Measurements from ENCODE around the gene METTL16.

METTL16 gene

DNA sequence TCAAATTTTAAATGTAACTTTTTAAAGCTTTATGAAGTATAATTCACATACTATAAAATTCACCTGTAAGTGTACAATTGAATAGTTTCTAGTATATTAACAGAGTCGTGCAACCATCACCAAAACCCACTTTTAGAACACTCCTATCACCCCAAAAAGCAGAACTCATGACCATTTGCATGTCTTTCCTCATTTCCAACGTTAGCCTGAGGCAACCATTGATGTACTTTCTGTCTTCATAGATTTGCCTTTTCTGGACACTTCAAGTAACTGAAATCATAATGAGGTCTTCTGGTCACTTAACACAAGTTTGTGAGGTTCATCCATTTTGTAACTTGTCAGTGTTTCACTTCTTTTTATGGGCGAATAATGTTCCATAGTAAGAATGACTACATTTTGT, 33.2 kb downstream of the METTL16 start:
- no peak for DNase-seq (ENCODE audit: extremely low read depth, low read depth)
- TF ChIP-seq, protein P1, sequence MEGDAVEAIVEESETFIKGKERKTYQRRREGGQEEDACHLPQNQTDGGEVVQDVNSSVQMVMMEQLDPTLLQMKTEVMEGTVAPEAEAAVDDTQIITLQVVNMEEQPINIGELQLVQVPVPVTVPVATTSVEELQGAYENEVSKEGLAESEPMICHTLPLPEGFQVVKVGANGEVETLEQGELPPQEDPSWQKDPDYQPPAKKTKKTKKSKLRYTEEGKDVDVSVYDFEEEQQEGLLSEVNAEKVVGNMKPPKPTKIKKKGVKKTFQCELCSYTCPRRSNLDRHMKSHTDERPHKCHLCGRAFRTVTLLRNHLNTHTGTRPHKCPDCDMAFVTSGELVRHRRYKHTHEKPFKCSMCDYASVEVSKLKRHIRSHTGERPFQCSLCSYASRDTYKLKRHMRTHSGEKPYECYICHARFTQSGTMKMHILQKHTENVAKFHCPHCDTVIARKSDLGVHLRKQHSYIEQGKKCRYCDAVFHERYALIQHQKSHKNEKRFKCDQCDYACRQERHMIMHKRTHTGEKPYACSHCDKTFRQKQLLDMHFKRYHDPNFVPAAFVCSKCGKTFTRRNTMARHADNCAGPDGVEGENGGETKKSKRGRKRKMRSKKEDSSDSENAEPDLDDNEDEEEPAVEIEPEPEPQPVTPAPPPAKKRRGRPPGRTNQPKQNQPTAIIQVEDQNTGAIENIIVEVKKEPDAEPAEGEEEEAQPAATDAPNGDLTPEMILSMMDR (IDR thresholded peaks at IDR 0.05; ENCODE audit: low read depth, low read length) = no peak

DNA sequence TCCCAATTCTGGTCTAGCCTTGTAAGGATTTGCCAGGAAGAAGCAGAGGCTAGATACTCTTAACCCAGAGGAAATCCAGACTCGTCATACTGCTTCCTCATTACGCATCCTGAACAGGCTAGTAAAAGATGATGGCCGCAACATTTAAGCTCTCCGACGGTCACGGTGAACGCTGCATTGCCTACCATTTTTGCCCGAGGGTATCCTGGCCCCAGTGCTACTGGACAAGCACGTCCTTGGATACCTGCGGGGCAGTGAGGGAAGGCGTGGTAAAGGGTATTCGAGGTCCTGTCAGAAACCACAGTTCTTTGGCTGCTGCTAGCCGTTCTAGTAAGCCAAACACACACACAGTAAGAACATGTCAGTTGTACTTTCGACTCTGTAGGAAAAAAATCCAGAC, 36.6 kb downstream of the METTL16 start:
- TF ChIP-seq, protein P1 (IDR thresholded peaks at IDR 0.05; ENCODE audit: low read depth, low read length) = no peak
- no peak for DNase-seq (ENCODE audit: extremely low read depth, low read depth)

DNA sequence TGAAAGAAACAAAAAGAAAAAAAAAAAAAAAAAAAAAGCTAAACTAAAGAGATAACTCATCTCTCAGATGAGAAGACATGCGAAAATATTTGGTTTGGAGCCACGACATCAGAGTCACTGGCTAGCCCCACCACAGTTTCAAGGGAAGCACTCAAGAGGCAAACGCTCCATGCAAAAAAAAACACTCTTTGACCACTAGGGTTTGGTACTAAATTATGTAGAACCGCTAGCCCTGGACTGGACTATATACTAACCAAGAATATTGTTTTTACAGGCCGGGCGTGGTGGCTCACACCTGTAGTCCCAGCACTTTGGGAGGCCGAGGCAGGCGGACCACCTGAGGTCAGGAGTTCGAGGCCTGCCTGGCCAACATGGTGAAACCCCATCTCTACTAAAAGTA, 37.3 kb downstream of the METTL16 start:
- TF ChIP-seq, protein P1 (IDR thresholded peaks at IDR 0.05; ENCODE audit: low read depth, low read length) = no peak
- no peak for DNase-seq (ENCODE audit: extremely low read depth, low read depth)

DNA sequence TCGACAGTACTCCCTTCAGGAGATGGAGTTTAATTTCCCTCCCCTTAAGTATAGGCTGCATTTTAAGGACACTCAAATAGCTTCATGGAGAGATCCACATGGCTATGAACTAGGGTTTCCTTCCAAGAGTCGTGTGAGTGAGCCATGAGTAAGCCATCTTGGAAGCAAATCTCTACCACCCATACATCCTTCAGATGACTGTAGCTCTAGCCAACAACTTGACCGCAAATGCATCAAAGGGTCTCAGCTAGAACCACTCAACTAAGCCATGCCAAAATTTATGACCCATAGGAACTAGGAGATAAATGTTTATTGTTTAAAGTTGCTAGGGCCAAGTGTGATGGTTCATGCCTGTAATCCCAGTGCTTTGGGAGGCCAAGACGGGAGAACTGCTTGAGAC, 43.4 kb downstream of the METTL16 start:
- peak; percentile 41 for DNase-seq (ENCODE audit: extremely low read depth, low read depth)
- TF ChIP-seq, protein P1 (IDR thresholded peaks at IDR 0.05; ENCODE audit: low read depth, low read length) = no peak

DNA sequence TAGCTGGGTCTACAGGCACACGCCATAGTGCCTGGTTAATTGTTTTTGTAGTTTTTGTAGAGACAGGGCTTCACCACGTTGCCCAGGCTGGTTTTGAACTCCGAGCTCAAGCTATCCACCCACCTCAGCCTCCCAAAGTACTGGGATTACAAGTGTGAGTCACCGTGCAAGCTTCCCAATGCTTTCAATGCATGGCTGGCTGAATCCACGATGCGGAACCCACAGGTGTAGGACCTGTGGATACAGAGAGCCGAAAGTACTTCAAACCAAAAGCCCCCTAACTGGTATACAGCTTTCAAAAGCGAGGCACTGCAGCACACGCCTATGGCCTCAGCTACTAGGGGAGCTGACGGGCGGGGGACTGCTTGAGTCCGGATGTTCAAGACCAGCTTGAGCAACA, 44.8 kb downstream of the METTL16 start:
- no peak for DNase-seq (ENCODE audit: extremely low read depth, low read depth)
- TF ChIP-seq, protein P1 (IDR thresholded peaks at IDR 0.05; ENCODE audit: low read depth, low read length) = no peak

DNA sequence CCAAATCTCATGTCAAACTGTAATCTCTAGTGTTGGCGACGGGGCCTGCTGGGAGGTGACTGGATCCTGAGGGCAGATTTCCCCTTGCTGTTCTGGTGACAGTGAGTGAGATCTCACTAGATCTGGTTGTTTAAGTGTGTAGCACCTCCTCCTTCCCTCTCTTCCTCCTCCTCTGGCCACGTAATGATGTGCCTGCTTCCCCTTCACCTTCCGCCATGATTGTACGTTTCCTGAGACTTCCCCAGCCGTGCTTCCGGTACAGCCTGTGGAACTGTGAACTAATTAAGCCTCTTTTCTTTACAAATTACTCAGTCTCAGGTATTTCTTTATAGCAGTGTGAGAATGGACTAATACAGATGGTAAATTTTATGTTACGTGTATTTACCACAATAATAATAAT, 49.2 kb downstream of the METTL16 start:
- TF ChIP-seq, protein P1 (IDR thresholded peaks at IDR 0.05; ENCODE audit: low read depth, low read length) = no peak
- no peak for DNase-seq (ENCODE audit: extremely low read depth, low read depth)

DNA sequence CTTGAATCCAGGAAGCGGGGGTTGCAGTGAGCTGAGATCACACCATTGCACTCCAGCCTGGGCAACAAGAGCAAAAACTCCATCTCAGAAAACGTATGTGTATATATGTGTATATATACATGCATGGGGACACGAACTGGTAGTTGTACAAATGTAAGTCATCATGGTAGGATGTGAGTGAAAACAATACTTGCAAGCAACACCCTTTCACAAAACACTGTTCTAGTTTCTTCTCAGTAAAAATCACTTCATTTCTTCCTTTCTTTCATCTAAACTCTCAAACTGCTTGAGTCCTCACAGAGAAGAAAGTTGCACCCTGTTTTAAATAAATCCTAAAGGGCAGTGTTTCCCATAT, 51.8 kb downstream of the METTL16 start:
- TF ChIP-seq, protein P1 (IDR thresholded peaks at IDR 0.05; ENCODE audit: low read depth, low read length) = no peak
- DNase-seq (ENCODE audit: extremely low read depth, low read depth) = no peak

Data from AG09319 (cell line).